GM12875 (cell line): Measurements from ENCODE around the gene SETD2.

Experiments used
- H3K4me3 ChIP-seq: one replicate; pipeline ENCODE4 v1.5.1; 2011; ENCODE audit warnings: low read depth, low read length, control low read depth
- CTCF ChIP-seq: IDR thresholded peaks from 2 replicates; pipeline ENCODE4 v1.5.1; 2011; ENCODE audit warnings: low read depth, mild to moderate bottlenecking, control low read depth, inconsistent platforms, low read length, moderate library complexity, borderline replicate concordance; ENCODE audit not compliant: insufficient read depth

The SETD2 gene

GRCh38 chr3:47097864-47098263, 66.0 kb downstream of the SETD2 start:
- no peak for TF ChIP-seq CTCF
- H3K4me3 ChIP-seq, result no peak overlapping the region

- no peak for TF ChIP-seq CTCF
- H3K4me3 ChIP-seq, result no peak overlapping the region
Observed at GRCh38 chr3:47096959-47097358, 67.0 kb downstream of the SETD2 start.

GRCh38 chr3:47092090-47092489, 71.8 kb downstream of the SETD2 start:
- H3K4me3 ChIP-seq, result no peak overlapping the region
- TF ChIP-seq CTCF, result no peak

- H3K4me3 ChIP-seq, result no peak overlapping the region
- TF ChIP-seq CTCF, result no peak
Observed at GRCh38 chr3:47089630-47090029, 74.3 kb downstream of the SETD2 start.

- no peak overlapping the region for H3K4me3 ChIP-seq
- TF ChIP-seq CTCF, result no peak
Observed at GRCh38 chr3:47086071-47086470, 77.8 kb downstream of the SETD2 start.

GRCh38 chr3:47083786-47084185, 80.1 kb downstream of the SETD2 start:
- no peak for TF ChIP-seq CTCF
- H3K4me3 ChIP-seq, result no peak overlapping the region

- no peak overlapping the region for H3K4me3 ChIP-seq
- no peak for TF ChIP-seq CTCF
Observed at GRCh38 chr3:47082519-47082918, 81.4 kb downstream of the SETD2 start.
